Neural cell (in vitro differentiated cells): ENCODE data around the gene SP4. TPM values are rescaled to one million over a fixed set of nuclear protein-coding genes. Genes with fewer than 3 reads are reported as not detected.

ENCODE experiments used
- H2AFZ ChIP-seq: fragments of 200-600, 300-800 bp; sonication (generic), shearing (Covaris generic); 2 replicates; pipeline ENCODE4 v1.6.0; 2014; ENCODE audit warnings: low read depth, mild to moderate bottlenecking, antibody characterized with exemption, low read length, moderate library complexity
- H3F3A ChIP-seq: fragments of 200-600 bp; shearing (Covaris generic); 2 replicates; pipeline ENCODE4 v1.6.1; 2016; ENCODE audit warnings: mild to moderate bottlenecking, moderate library complexity, mixed read lengths, antibody characterized with exemption, low read length; ENCODE audit not compliant: insufficient read depth, poor library complexity, severe bottlenecking
- H3K27ac ChIP-seq: fragments of 200-600, 300-800 bp; sonication (generic), shearing (Covaris generic); 2 replicates; pipeline ENCODE4 v1.5.1; 2014; ENCODE audit warnings: mild to moderate bottlenecking, low read length, moderate library complexity
- H3K27me3 ChIP-seq: fragments of 300-800, 200-600 bp; sonication (generic), shearing (Covaris generic); 2 replicates; pipeline ENCODE4 v1.6.0; 2014; ENCODE audit warnings: mild to moderate bottlenecking, low read depth, low read length, moderate library complexity; ENCODE audit not compliant: insufficient read depth
- H3K36me3 ChIP-seq: fragments of 300-800, 200-600 bp; sonication (generic), shearing (Covaris generic); 2 replicates; pipeline ENCODE4 v1.5.1; 2014; ENCODE audit warnings: mild to moderate bottlenecking, antibody characterized with exemption, low read length, moderate library complexity; ENCODE audit not compliant: insufficient read depth
- H3K4me2 ChIP-seq: fragments of 300-800, 200-600 bp; sonication (generic), shearing (Covaris generic); 2 replicates; pipeline ENCODE4 v1.6.0; 2014; ENCODE audit warnings: mild to moderate bottlenecking, low read length
- H3K4me3 ChIP-seq: fragments of 300-800, 200-600 bp; sonication (generic), shearing (Covaris generic); 2 replicates; pipeline ENCODE4 v1.5.1; 2014; ENCODE audit warnings: mild to moderate bottlenecking, low read length, moderate library complexity
- H3K79me2 ChIP-seq: fragments of 200-600 bp; shearing (Covaris generic); replicated peaks from 2 replicates; pipeline ENCODE4 v1.6.0; 2014; ENCODE audit warnings: mild to moderate bottlenecking, low read length, moderate library complexity; ENCODE audit not compliant: insufficient read depth
- H3K9ac ChIP-seq: fragments of 300-800, 200-600 bp; sonication (generic), shearing (Covaris generic); 2 replicates; pipeline ENCODE4 v1.6.1; 2016; ENCODE audit warnings: mild to moderate bottlenecking, low read length, mixed read lengths
- H3K9me2 ChIP-seq: fragments of 200-600 bp; shearing (Covaris generic); 2 replicates; pipeline ENCODE4 v1.6.1; 2016; ENCODE audit warnings: mild to moderate bottlenecking, low read length, mixed read lengths; ENCODE audit not compliant: insufficient read depth
- H3K9me3 ChIP-seq: fragments of 200-600, 300-800 bp; sonication (generic), shearing (Covaris generic); 2 replicates; pipeline ENCODE4 v1.6.1; 2016; ENCODE audit warnings: mild to moderate bottlenecking, mixed run types, low read length, moderate library complexity, mixed read lengths
- H4K20me1 ChIP-seq: fragments of 200-600 bp; shearing (Covaris generic); 2 replicates; pipeline ENCODE4 v1.6.1; 2016; ENCODE audit warnings: mild to moderate bottlenecking, mixed run types; ENCODE audit not compliant: insufficient read depth
- CTCF ChIP-seq: fragments of 450-650 bp; IDR thresholded peaks from 2 replicates; pipeline ENCODE4 v1.5.1; 2014; ENCODE audit warnings: antibody characterized with exemption, mild to moderate bottlenecking, moderate library complexity; ENCODE audit not compliant: poor library complexity, severe bottlenecking
- EP300 ChIP-seq: fragments of 450-650 bp; conservative IDR thresholded peaks from 2 replicates; pipeline ENCODE4 v1.6.1; 2014; ENCODE audit warnings: antibody characterized with exemption, mild to moderate bottlenecking, moderate library complexity; ENCODE audit not compliant: poor library complexity, severe bottlenecking
- EZH2 ChIP-seq: fragments of 200-600, 300-800 bp; shearing (Covaris generic), sonication (generic); IDR thresholded peaks from 2 replicates; pipeline ENCODE4 v1.6.1; 2014; ENCODE audit warnings: antibody characterized with exemption, low read length, borderline replicate concordance, mild to moderate bottlenecking; ENCODE audit not compliant: insufficient read depth, poor library complexity, severe bottlenecking
- MXI1 ChIP-seq: fragments of 450-650 bp; conservative IDR thresholded peaks from 2 replicates; pipeline ENCODE4 v1.6.1; 2014; ENCODE audit warnings: antibody characterized with exemption, mild to moderate bottlenecking; ENCODE audit not compliant: poor library complexity, severe bottlenecking
- POLR2AphosphoS5 ChIP-seq: IDR thresholded peaks from 2 replicates; pipeline ENCODE4 v1.6.1; 2012
- RAD21 ChIP-seq: fragments of 450-650 bp; conservative IDR thresholded peaks from 2 replicates; pipeline ENCODE4 v1.6.1; 2014; ENCODE audit warnings: antibody characterized with exemption, mild to moderate bottlenecking, moderate library complexity
- REST ChIP-seq: IDR thresholded peaks from 2 replicates; pipeline ENCODE4 v1.6.1; 2012; ENCODE audit warnings: borderline replicate concordance
- SMC3 ChIP-seq: fragments of 450-650 bp; conservative IDR thresholded peaks from 2 replicates; pipeline ENCODE4 v1.6.1; 2014; ENCODE audit warnings: antibody characterized with exemption, mild to moderate bottlenecking, moderate library complexity; ENCODE audit not compliant: poor library complexity
- TAF1 ChIP-seq: IDR thresholded peaks from 2 replicates; pipeline ENCODE4 v1.6.1; 2012; ENCODE audit warnings: low read depth
- polyA plus RNA-seq: library from polyadenylated mRNA; depleted of rRNA; stranded (reverse); fragments of >200 nt; gene quantifications from 2 replicates; pipeline ENCODE4 v1.2.3, GENCODE V29; 2014

Gene SP4
- polyA plus RNA-seq, 1 donor from 2014 or later, result 27.8 TPM

GRCh38 chr7:21547501-21547900, 119.6 kb downstream of the SP4 start:
- Histone ChIP-seq H4K20me1 (no peaks in the 10 kb centered on the region), H2AFZ (no peak overlapping the region), H3K36me3 (no peaks in the 10 kb centered on the region), H3K79me2 (no peaks in the 10 kb centered on the region), H3K27me3 (peaks cover 30% of the 10 kb centered on the region), H3K9me2 (no peaks in the 10 kb centered on the region), H3F3A (no peaks in the 10 kb centered on the region), H3K4me3 (no peak overlapping the region), H3K27ac (no peak overlapping the region), H3K4me2 (no peak overlapping the region), H3K9me3 (no peaks in the 10 kb centered on the region), H3K9ac (no peak overlapping the region)
- TF ChIP-seq SMC3 (no peak), CTCF (no peak), EZH2 (no peak), MXI1 (no peak), RAD21 (no peak), EP300 (no peak), POLR2AphosphoS5 (no peak), TAF1 (no peak), REST (no peak)

- no peaks in the 10 kb centered on the region for H4K20me1 ChIP-seq
- H3K4me3 ChIP-seq, result no peak overlapping the region
- no peaks in the 10 kb centered on the region for H3K9me2 ChIP-seq
- H3K27ac ChIP-seq, result no peak overlapping the region
- H3K9me3 ChIP-seq, result no peaks in the 10 kb centered on the region
- no peak overlapping the region for H3K4me2 ChIP-seq
- H3K79me2 ChIP-seq, result no peaks in the 10 kb centered on the region
- H3K9ac ChIP-seq, result no peak overlapping the region
- H3K36me3 ChIP-seq, result no peaks in the 10 kb centered on the region
- peaks cover 20% of the 10 kb centered on the region for H3K27me3 ChIP-seq
- H2AFZ ChIP-seq, result no peak overlapping the region
- TF ChIP-seq TAF1 (no peak), EZH2 (no peak), CTCF (no peak), SMC3 (no peak)
- H3F3A ChIP-seq, result no peaks in the 10 kb centered on the region
These were observed 120.6 kb downstream of the SP4 start for GRCh38 chr7:21548491-21548890.
